B cell (primary cell): Measurements from ENCODE around the gene PRSS50.

Experiments used
- EZH2 ChIP-seq: IDR thresholded peaks from 2 replicates; pipeline ENCODE4 v1.6.1; 2012; ENCODE audit warnings: borderline replicate concordance, low read depth, mild to moderate bottlenecking, moderate library complexity, low read length; ENCODE audit not compliant: insufficient read depth, poor library complexity, severe bottlenecking
- TF ChIP-seq, protein P1 (sequence below): fragments of 200-600 bp; IDR thresholded peaks from one replicate; pipeline ENCODE4 v1.8.0; 2022; ENCODE audit warnings: antibody characterized with exemption, mild to moderate bottlenecking

DNA sequence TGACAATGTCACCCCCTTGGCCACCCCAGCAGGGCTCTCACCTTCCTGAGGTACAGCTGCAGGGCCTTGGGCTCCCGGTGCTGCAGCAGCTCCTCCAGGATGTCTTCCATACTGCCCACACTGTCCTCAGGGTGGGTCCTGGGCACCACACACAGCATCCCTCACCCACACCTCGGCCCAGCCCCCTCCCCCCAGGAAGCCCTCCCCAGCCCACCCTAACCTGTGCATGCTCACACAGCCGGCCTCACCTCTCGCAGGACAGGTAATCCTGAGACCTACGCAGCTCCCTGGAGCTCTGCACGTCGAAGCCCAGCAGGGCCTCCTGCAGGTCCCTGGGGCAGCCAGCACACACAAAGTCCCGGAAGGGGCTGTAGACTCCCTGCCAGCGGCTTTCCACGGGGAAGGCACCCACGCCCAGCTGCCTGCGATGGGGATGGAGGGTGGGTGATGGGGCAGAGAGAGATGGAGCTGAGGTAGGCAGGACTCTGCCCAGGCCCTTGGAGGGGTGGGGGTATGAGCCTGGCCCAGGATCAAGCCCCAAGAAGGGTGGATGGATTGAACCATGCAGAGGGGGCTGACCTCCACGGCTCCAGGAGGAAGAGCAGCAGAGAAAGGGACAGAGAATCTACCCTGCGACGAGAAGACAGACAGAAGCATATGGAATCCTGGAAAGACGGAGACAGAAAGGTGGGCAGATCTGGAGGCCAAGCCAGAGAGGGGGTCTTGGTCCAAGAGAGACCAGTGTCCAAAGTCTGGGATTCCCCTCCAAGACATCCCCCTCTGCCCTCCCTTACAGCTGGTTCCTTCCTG is 40.9 kb downstream of the PRSS50 start:
- TF ChIP-seq, protein P1, sequence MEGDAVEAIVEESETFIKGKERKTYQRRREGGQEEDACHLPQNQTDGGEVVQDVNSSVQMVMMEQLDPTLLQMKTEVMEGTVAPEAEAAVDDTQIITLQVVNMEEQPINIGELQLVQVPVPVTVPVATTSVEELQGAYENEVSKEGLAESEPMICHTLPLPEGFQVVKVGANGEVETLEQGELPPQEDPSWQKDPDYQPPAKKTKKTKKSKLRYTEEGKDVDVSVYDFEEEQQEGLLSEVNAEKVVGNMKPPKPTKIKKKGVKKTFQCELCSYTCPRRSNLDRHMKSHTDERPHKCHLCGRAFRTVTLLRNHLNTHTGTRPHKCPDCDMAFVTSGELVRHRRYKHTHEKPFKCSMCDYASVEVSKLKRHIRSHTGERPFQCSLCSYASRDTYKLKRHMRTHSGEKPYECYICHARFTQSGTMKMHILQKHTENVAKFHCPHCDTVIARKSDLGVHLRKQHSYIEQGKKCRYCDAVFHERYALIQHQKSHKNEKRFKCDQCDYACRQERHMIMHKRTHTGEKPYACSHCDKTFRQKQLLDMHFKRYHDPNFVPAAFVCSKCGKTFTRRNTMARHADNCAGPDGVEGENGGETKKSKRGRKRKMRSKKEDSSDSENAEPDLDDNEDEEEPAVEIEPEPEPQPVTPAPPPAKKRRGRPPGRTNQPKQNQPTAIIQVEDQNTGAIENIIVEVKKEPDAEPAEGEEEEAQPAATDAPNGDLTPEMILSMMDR, result no peak
- no peak for TF ChIP-seq EZH2
